GM12878 (cell line): ENCODE measurements around the gene VIPAS39. TPM values are rescaled to one million over a fixed set of nuclear protein-coding genes. Genes with fewer than 3 reads are reported as not detected.

Experiments used
- ATAC-seq: fragments of 200-7000 bp; cut with Tn5 transposase; 3 replicates; pipeline ENCODE4 v1.9.1; 2020; ENCODE audit warnings: mild to moderate bottlenecking, moderate library complexity
- BruUV-seq: library from RNA; stranded (reverse); fragments of 400-500 nt; replicated peaks from 2 replicates; lab custom pipeline; 2021; lab: Mats Ljungman, UMichigan
- CTCF ChIA-PET: fragments of 300-600 bp; sonication (Branson Sonifier 250); formaldehyde crosslinking; extraction: SDS; loops from one replicate; lab custom pipeline; 2021; ENCODE audit warnings: inconsistent platforms; lab: Yijun Ruan, JAX
- POLR2A ChIA-PET: fragments of 350-600 bp; formaldehyde crosslinking; extraction: SDS; loops from one replicate; lab custom pipeline; 2021; ENCODE audit warnings: inconsistent platforms; lab: Charles Lee
- RAD21 ChIA-PET: fragments of 300-600 bp; sonication (Branson Sonifier 250); formaldehyde crosslinking; loops from one replicate; lab custom pipeline; 2023; ENCODE audit warnings: antibody characterized with exemption; ENCODE audit not compliant: unreplicated experiment; lab: Charles Lee
- SMC1A ChIA-PET: fragments of 300-600 bp; sonication (Branson Sonifier 250); formaldehyde crosslinking; loops from one replicate; lab custom pipeline; 2023; ENCODE audit not compliant: unreplicated experiment, uncharacterized antibody; lab: Charles Lee
- DNase-seq: peaks from one replicate; pipeline ENCODE4 v3.0.0-alpha.2; 2011; ENCODE audit warnings: low read depth, low spot score
- FAIRE-seq: peaks from 3 replicates; lab custom pipeline; 2011; peaks lifted over from hg19 to GRCh38; lab: Jason Lieb, UNC
- H2AFZ ChIP-seq: 2 replicates; pipeline ENCODE4 v1.6.0; 2011; ENCODE audit warnings: low read depth, low read length, control low read depth; ENCODE audit not compliant: control insufficient read depth
- H3K27ac ChIP-seq: 2 replicates; pipeline ENCODE4 v1.5.1; 2011; ENCODE audit warnings: control low read depth; ENCODE audit not compliant: control insufficient read depth, insufficient read depth
- H3K27me3 ChIP-seq, 2 experiments: replicated peaks in 1 of 2; 2 replicates each; pipeline versions ENCODE4 v1.6.0 to v1.6.1; 2011; ENCODE audit warnings: low read length in 1 of 2; ENCODE audit not compliant: control insufficient read depth in 2 of 2, insufficient read depth in 2 of 2
- H3K36me3 ChIP-seq, 2 experiments: 2 replicates each; pipeline ENCODE4 v1.5.1; 2011; ENCODE audit warnings: low read length in 1 of 2; ENCODE audit not compliant: control insufficient read depth in 2 of 2, insufficient read depth in 2 of 2
- H3K4me1 ChIP-seq: 2 replicates; pipeline ENCODE4 v1.6.1; 2011; ENCODE audit warnings: mild to moderate bottlenecking, low read length, moderate library complexity, mixed read lengths; ENCODE audit not compliant: control insufficient read depth, insufficient read depth
- H3K4me2 ChIP-seq: 2 replicates; pipeline ENCODE4 v1.6.0; 2011; ENCODE audit warnings: control low read depth; ENCODE audit not compliant: control insufficient read depth, insufficient read depth
- H3K4me3 ChIP-seq: fragments of 200-600 bp; sonication (generic); 2 replicates; pipeline ENCODE4 v1.5.1; 2016
- H3K79me2 ChIP-seq: 2 replicates; pipeline ENCODE4 v1.6.0; 2011; ENCODE audit warnings: low read length; ENCODE audit not compliant: control insufficient read depth, insufficient read depth
- H3K9ac ChIP-seq: 2 replicates; pipeline ENCODE4 v1.8.0; 2011; ENCODE audit warnings: low read length, control low read depth, mixed read lengths; ENCODE audit not compliant: control insufficient read depth, insufficient read depth
- H3K9me3 ChIP-seq: replicated peaks from 3 replicates; pipeline ENCODE4 v1.5.1; 2011; ENCODE audit warnings: mild to moderate bottlenecking, low read length; ENCODE audit not compliant: control insufficient read depth, insufficient read depth
- H4K20me1 ChIP-seq: 2 replicates; pipeline ENCODE4 v1.6.0; 2011; ENCODE audit not compliant: control insufficient read depth, insufficient read depth
- ASH2L ChIP-seq: fragments of 300-600, 200-600 bp; sonication (generic); IDR thresholded peaks from 2 replicates; pipeline ENCODE4 v1.6.1; 2017; ENCODE audit warnings: low read depth, mild to moderate bottlenecking, borderline replicate concordance
- BRCA1 ChIP-seq: IDR thresholded peaks from 2 replicates; pipeline ENCODE4 v1.6.1; 2011; ENCODE audit warnings: low read depth, low read length, improper control_type of control experiment
- DPF2 ChIP-seq: fragments of 450-650 bp; IDR thresholded peaks from 2 replicates; pipeline ENCODE4 v1.6.1; 2017; ENCODE audit warnings: mild to moderate bottlenecking
- EED ChIP-seq: sonication (generic); IDR thresholded peaks from 2 replicates; pipeline ENCODE4 v1.6.1; 2016; ENCODE audit warnings: antibody characterized with exemption, low read depth
- LARP7 ChIP-seq: fragments of 450-650 bp; IDR thresholded peaks from 2 replicates; pipeline ENCODE4 v1.6.1; 2017; ENCODE audit warnings: mild to moderate bottlenecking
- MXI1 ChIP-seq: fragments of 150-350 bp; IDR thresholded peaks from 2 replicates; pipeline ENCODE4 v1.6.1; 2011; ENCODE audit warnings: low read depth, mild to moderate bottlenecking, inconsistent platforms, low read length, improper control_type of control experiment
- NBN ChIP-seq: fragments of 450-650 bp; IDR thresholded peaks from 2 replicates; pipeline ENCODE4 v1.6.1; 2016
- NFYA ChIP-seq: IDR thresholded peaks from 2 replicates; pipeline ENCODE4 v1.6.1; 2011; ENCODE audit warnings: low read depth, mild to moderate bottlenecking, low read length, improper control_type of control experiment, borderline replicate concordance
- NFYB ChIP-seq: IDR thresholded peaks from 2 replicates; pipeline ENCODE4 v1.6.1; 2011; ENCODE audit warnings: low read depth, mild to moderate bottlenecking, low read length, improper control_type of control experiment, moderate library complexity; ENCODE audit not compliant: insufficient read depth
- PML ChIP-seq: IDR thresholded peaks from 2 replicates; pipeline ENCODE4 v1.6.1; 2012; ENCODE audit warnings: low read length, inconsistent platforms
- POLR2AphosphoS2 ChIP-seq: IDR thresholded peaks from 2 replicates; pipeline ENCODE4 v1.6.1; 2011; ENCODE audit warnings: low read depth, mild to moderate bottlenecking, low read length, improper control_type of control experiment, moderate library complexity
- RAD21 ChIP-seq: IDR thresholded peaks from 2 replicates; pipeline ENCODE4 v1.6.1; 2011; ENCODE audit warnings: mild to moderate bottlenecking, low read depth, low read length, moderate library complexity; ENCODE audit not compliant: insufficient read depth
- RELA ChIP-seq: fragments of 450-650 bp; IDR thresholded peaks from 2 replicates; pipeline ENCODE4 v1.8.0; 2014; ENCODE audit warnings: borderline replicate concordance; ENCODE audit not compliant: partially characterized antibody
- RUNX3 ChIP-seq: IDR thresholded peaks from 2 replicates; pipeline ENCODE4 v1.6.1; 2012; ENCODE audit warnings: low read length, inconsistent platforms
- ZNF207 ChIP-seq: fragments of 450-650 bp; IDR thresholded peaks from 2 replicates; pipeline ENCODE4 v1.6.1; 2014; ENCODE audit warnings: antibody characterized with exemption, mild to moderate bottlenecking, borderline replicate concordance
- WGBS: methylation state at CpG from one replicate; pipeline ENCODE4 v1.1.6; 2016; ENCODE audit warnings: low lambda C conversion rate; ENCODE audit not compliant: insufficient replicate concordance, insufficient coverage; ENCODE audit errors: missing lambda C conversion rate; 5-methylcytosine and 5-hydroxymethylcytosine counted together
- in situ Hi-C: fragments of 300-500 bp; cut with MboI; formaldehyde crosslinking; loops from 9 replicates; pipeline ENCODE4 v1.14.3; 2018; ENCODE audit warnings: mixed read lengths
- intact Hi-C: fragments of 100-400 bp; cut with micrococcal nuclease; formaldehyde crosslinking; loops from one replicate; pipeline ENCODE4 v1.14.2; 2022; ENCODE audit not compliant: unreplicated experiment
- polyA plus RNA-seq, 11 experiments: library from polyadenylated mRNA; depleted of rRNA in 4 of 11; unstranded in 6 of 11; stranded (reverse) in 5 of 11; fragments of >200 nt; fragmentation: Nextera tagmentation in 4 of 11; fragmentation: Illumina TruSeq in 1 of 11; extraction: Ambion mirVana in 4 of 11; extraction: Trizol in 1 of 11; gene quantifications; 1 replicate in 1 of 11; 2 replicates in 10 of 11; pipeline versions ENCODE4 v1.2.1 to v1.2.3, GENCODE V29; 2011 to 2016; ENCODE audit warnings: inconsistent platforms in 2 of 11, missing spikeins in 2 of 11, low read depth in 1 of 11
- total RNA-seq, 4 experiments: library from RNA; depleted of rRNA in 3 of 4; stranded (reverse); fragments of >200 nt in 3 of 4; fragmentation: Illumina TruSeq in 1 of 4; extraction: Trizol in 1 of 4; gene quantifications; 2 replicates each; pipeline versions ENCODE4 v1.2.1 to v1.2.3, GENCODE V29; 2013 to 2021
- TF ChIP-seq, protein P1 (sequence below): fragments of 450-650 bp; IDR thresholded peaks from 2 replicates; pipeline ENCODE4 v1.6.1; 2016; ENCODE audit warnings: mild to moderate bottlenecking, moderate library complexity, borderline replicate concordance
- TF ChIP-seq, protein P2 (sequence below): IDR thresholded peaks from 2 replicates; pipeline ENCODE4 v1.6.1; 2011; ENCODE audit warnings: low read depth, low read length, improper control_type of control experiment, borderline replicate concordance
- TF ChIP-seq, protein P3 (sequence below): fragments of 450-650 bp; IDR thresholded peaks from 2 replicates; pipeline ENCODE4 v1.6.1; 2018; ENCODE audit warnings: mild to moderate bottlenecking, low read depth, moderate library complexity; ENCODE audit not compliant: partially characterized antibody

VIPAS39 gene
- total and polyA plus RNA-seq, 10 of the 15 experiments (the other 5 are each of a cell fraction or from before 2014, with no cell fraction given) = 6.7 to 38.8 (median 18.5) TPM

DNA sequence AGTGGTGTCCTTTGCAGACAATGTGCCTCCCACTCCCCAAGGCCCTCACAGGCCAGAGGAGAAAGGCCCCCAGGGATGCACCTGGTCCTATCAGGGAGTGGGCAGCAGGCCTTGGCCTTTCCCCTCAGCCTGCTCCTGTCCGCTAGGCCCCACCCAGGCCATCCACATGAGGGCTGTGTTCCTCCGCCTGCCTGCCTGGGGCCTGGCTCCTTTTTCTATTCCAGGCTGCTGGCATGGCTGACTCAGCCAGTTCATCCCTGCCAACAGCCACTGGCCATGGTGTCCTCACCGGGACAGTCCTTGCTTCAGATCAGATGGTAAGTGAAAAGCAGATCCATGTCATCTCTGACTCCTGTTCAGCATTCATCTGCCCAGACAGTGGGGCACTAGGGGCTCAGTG, 27.9 kb upstream of the VIPAS39 start:
- Histone ChIP-seq H3K4me1 (no peaks in the 10 kb centered on the region), H3K36me3 (no peaks in the 10 kb centered on the region), H4K20me1 (no peaks in the 10 kb centered on the region), H3K27ac (no peak overlapping the region), H3K9me3 (no peaks in the 10 kb centered on the region), H3K27me3 (no peaks in the 10 kb centered on the region), H3K9ac (no peak overlapping the region), H2AFZ (no peak overlapping the region), H3K4me2 (no peak overlapping the region), H3K79me2 (no peaks in the 10 kb centered on the region), H3K4me3 (no peak overlapping the region)
- WGBS = 75% methylated on average over 3 of the region's 3 CpGs
- POLR2A ChIA-PET = no interaction called here
- in situ Hi-C loops (no loop called here), intact Hi-C loops (no loop called here)
- no peak for FAIRE-seq
- BruUV-seq = no TSS peak
- CTCF ChIA-PET = no interaction called here
- no peak for ATAC-seq
- RAD21 ChIA-PET = no interaction called here
- SMC1A ChIA-PET = no interaction called here
- no peak for DNase-seq
- no peak for TF ChIP-seq ASH2L
- no peak for TF ChIP-seq DPF2
- no peak for TF ChIP-seq NFYA
- TF ChIP-seq RELA = no peak
- no peak for TF ChIP-seq EED
- no peak for TF ChIP-seq ZNF207
- TF ChIP-seq BRCA1 = no peak
- TF ChIP-seq LARP7 = no peak
- no peak for TF ChIP-seq POLR2AphosphoS2
- TF ChIP-seq, protein P1, sequence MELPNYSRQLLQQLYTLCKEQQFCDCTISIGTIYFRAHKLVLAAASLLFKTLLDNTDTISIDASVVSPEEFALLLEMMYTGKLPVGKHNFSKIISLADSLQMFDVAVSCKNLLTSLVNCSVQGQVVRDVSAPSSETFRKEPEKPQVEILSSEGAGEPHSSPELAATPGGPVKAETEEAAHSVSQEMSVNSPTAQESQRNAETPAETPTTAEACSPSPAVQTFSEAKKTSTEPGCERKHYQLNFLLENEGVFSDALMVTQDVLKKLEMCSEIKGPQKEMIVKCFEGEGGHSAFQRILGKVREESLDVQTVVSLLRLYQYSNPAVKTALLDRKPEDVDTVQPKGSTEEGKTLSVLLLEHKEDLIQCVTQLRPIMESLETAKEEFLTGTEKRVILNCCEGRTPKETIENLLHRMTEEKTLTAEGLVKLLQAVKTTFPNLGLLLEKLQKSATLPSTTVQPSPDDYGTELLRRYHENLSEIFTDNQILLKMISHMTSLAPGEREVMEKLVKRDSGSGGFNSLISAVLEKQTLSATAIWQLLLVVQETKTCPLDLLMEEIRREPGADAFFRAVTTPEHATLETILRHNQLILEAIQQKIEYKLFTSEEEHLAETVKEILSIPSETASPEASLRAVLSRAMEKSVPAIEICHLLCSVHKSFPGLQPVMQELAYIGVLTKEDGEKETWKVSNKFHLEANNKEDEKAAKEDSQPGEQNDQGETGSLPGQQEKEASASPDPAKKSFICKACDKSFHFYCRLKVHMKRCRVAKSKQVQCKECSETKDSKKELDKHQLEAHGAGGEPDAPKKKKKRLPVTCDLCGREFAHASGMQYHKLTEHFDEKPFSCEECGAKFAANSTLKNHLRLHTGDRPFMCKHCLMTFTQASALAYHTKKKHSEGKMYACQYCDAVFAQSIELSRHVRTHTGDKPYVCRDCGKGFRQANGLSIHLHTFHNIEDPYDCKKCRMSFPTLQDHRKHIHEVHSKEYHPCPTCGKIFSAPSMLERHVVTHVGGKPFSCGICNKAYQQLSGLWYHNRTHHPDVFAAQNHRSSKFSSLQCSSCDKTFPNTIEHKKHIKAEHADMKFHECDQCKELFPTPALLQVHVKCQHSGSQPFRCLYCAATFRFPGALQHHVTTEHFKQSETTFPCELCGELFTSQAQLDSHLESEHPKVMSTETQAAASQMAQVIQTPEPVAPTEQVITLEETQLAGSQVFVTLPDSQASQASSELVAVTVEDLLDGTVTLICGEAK = no peak
- TF ChIP-seq RAD21 = no peak
- no peak for TF ChIP-seq NBN
- no peak for TF ChIP-seq NFYB
- TF ChIP-seq RUNX3 = no peak
- TF ChIP-seq, protein P2, sequence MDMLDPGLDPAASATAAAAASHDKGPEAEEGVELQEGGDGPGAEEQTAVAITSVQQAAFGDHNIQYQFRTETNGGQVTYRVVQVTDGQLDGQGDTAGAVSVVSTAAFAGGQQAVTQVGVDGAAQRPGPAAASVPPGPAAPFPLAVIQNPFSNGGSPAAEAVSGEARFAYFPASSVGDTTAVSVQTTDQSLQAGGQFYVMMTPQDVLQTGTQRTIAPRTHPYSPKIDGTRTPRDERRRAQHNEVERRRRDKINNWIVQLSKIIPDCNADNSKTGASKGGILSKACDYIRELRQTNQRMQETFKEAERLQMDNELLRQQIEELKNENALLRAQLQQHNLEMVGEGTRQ = no peak
- TF ChIP-seq MXI1 = no peak
- TF ChIP-seq PML = no peak
- TF ChIP-seq, protein P3, sequence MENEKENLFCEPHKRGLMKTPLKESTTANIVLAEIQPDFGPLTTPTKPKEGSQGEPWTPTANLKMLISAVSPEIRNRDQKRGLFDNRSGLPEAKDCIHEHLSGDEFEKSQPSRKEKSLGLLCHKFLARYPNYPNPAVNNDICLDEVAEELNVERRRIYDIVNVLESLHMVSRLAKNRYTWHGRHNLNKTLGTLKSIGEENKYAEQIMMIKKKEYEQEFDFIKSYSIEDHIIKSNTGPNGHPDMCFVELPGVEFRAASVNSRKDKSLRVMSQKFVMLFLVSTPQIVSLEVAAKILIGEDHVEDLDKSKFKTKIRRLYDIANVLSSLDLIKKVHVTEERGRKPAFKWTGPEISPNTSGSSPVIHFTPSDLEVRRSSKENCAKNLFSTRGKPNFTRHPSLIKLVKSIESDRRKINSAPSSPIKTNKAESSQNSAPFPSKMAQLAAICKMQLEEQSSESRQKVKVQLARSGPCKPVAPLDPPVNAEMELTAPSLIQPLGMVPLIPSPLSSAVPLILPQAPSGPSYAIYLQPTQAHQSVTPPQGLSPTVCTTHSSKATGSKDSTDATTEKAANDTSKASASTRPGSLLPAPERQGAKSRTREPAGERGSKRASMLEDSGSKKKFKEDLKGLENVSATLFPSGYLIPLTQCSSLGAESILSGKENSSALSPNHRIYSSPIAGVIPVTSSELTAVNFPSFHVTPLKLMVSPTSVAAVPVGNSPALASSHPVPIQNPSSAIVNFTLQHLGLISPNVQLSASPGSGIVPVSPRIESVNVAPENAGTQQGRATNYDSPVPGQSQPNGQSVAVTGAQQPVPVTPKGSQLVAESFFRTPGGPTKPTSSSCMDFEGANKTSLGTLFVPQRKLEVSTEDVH = no peak
